Measurements from ENCODE around the gene TMEM178A.
"Not testable (repeated sequence)": the region's sequence is repeated elsewhere in the genome, so short reads cannot be mapped to it uniquely, and the experiment has no call there.

The TMEM178A gene

GRCh38 chr2:39649511-39649910, 16.2 kb upstream of the TMEM178A start:
- DNase-seq = no peak

- DNase-seq = no peak
These were observed 15.2 kb upstream of the TMEM178A start for GRCh38 chr2:39650468-39650867.

DNA sequence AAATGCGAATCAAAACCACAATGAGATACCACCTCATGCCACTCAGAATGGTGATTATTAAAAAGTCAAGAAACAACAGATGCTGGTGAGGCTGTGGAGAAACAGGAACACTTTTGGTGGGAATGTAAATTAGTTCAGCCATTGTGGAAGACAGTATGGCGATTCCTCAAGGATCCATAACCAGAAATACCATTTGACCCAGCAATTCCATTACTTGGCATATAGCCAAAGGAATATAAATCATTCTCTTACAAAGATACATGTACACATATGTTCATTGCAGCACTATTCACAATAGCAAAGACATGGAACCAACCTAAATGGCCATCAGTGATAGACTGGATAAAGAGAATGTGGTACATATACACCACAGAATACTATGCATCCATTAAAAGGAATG, 9.5 kb upstream of the TMEM178A start:
- not testable (repeated sequence) for DNase-seq

- no peak for DNase-seq
These were observed 8.3 kb upstream of the TMEM178A start for GRCh38 chr2:39657287-39657937.

GRCh38 chr2:39658371-39658770, 7.3 kb upstream of the TMEM178A start:
- DNase-seq = no peak

DNA sequence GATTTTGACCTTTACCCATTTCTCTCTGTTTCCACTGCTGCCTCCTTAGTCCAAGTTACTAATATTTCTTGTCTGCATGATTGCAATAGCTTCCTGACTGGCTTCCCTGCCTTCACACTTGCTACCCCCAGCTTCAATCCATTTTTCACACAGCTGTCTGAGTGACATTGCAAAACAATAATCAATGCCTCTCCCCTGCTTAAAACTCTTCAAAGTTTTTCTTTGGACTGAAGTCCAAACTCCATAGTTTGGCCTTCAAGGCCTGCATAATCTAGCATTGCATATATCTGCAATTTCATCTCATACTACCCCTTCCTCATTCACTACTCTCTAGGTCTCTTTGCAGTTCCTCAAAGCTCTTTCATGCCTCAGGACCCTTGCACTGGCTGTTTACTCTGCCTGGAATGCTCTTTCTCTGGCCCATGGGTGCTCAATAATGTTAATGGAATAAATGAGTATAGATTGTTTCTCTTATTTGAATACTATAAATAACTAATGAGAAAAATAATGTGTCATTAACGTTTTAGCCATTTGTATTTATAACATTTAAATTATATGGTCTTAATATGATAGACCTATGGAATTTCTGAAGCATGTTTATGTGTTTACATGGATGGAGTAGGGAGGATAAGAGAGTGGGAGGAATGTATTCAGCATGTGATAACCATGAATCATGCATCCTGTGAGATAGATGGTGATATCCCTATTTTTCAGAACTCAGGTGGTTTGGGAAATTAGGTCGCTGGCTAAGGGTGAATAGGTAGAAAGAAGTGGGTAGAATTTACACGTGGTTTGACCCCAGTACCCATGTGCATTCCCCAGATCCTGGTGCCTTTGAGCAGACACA, 5.7 kb upstream of the TMEM178A start:
- no peak for DNase-seq

GRCh38 chr2:39660612-39661236, 5.0 kb upstream of the TMEM178A start:
- no peak for DNase-seq

GRCh38 chr2:39661826-39662225, 3.9 kb upstream of the TMEM178A start:
- no peak for DNase-seq

DNA sequence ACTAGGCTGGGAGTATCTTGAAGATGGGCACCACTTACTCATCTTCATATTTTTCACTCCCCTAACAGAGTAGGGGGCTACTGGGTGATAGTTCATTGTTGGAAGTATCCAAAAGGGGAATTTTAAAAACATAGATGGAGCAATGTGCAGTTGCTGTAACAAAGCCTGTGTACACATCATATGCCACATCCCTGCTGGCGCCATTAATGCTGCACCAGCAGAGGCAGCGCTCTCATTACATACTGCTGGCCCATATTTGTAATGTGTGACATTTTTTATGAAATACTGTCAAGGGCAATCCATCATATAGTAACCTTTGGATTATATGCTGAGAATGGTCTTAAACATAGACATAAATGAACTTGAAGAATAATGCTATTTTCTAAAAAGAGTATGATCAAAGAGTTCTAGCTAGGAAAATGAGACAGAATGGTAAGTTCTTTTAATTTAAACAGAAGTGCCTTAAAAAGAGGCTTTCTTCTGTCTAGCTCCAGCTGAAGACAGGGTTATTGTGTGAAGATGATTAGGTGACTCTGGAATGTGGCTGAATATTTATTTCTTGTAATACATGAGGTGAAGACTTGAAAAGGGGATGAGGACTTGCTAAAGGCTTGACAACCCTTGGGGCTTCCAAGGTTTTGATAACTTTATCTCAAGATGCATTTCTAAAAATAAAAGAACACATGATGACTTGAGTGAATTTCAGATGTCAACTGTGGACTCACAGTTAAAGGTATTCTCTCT, 2.4 kb upstream of the TMEM178A start:
- no peak for DNase-seq

DNA sequence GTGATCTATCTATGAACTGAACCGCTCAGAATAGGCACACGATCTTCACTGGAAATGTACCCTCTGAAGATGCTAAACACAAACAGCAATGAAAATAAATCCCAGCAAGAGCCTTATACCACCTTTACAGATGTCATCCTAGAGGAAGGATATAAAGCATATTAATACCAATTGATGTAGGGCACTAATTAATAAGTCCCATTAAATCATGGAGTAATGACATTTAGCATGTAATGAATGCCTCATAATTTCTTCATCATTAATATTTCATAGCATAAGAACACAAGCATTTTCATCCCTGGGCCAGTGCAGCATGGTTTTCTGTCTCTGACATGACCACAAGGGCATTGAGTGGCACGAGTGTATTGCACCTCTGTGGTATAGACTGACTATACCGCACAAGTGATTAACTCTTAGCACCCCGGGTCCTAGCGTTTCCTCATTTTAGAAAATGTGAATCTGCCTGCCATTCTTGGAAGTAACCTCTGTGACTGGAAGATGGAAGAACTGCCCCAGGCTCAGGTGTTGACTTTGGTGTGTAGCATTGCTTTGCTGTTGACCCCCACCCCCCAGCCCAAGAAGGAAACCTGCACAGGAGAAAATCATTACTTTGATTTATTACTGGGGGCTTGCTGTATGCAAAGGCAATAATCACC, 1.4 kb upstream of the TMEM178A start:
- no peak for DNase-seq

- no peak for DNase-seq
These were observed 677 bp upstream of the TMEM178A start for GRCh38 chr2:39664888-39665591.

- no peak for DNase-seq
These were observed 879 bp downstream of the TMEM178A start for GRCh38 chr2:39666491-39667101.

- no peak for DNase-seq
These were observed 1.6 kb downstream of the TMEM178A start for GRCh38 chr2:39667104-39667885.

DNA sequence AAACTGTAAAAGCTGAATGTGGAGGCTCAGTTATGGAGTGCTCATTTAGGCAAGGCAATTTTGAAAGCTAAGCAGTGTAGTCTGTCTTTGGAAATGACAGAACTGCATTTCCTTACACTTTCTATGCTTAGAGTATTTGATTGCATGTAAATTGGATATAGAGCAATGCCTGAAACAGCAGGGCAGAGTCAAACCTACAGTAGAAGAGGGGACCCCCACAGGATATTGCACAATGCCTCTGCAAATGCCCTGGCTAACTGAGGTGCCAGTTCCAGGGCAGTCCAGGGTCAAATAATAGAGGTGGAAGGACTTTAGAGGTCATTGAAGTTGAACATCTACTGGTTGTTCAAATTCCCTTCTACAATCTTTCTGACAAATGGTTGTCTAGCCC, 2.2 kb downstream of the TMEM178A start:
- no peak for DNase-seq

- DNase-seq = no peak
These were observed 2.9 kb downstream of the TMEM178A start for GRCh38 chr2:39668576-39669080.

GRCh38 chr2:39671604-39672003, 5.9 kb downstream of the TMEM178A start:
- DNase-seq = no peak

DNA sequence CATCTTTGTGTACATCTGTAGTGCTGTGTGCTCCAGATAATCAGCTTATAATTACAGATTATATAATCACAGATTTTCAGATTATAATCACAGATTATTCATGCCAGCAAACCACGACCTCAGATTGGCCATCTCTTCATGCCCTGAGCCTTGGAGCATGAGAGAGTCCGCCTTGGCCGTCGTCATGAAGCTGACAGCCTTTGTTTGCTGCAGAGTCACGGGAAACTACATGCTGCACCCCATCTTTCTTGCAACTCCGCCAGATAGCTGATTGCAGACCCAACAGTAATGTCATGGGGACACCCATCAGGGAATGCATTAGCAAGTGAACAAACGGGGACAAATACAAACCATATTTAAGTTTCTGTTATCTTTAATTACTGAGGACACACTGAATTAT, 7.3 kb downstream of the TMEM178A start:
- no peak for DNase-seq

DNA sequence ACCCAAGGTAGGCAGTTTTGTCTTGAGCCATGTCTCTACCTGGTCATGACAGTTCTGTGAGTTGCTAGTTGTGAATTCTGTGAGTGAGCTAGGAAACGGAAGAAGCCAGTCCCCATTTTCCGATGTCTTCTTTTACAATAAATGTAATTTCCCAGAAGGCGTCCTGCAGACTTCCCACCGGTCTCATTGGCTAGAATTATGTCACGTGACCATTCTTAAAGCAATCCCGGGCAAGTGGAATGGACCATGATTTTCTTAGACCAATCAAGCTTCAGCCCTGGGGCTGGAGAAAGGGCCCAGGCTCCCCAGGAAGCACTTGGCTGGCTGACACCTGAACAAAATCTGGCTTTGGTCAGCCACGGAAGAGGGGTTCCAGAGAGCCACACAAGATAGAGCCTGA, 10.6 kb downstream of the TMEM178A start:
- no peak for DNase-seq

DNA sequence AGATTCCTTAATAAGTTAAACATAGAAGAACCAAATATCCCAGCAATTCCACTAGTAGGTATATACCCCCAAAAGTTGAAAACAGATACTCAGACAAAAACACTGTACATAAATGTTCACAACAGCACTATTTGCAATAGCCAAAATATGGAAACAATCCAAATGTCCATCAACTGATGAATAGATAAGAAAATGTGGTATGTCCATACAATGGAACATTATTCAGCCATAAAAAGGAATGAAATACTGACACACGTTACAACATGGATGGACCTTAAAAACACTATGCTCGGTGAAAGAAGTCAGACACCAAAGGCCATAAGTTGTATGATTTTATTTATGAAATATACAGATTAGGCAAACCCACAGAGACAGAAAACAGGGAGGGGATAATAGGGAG, 12.5 kb downstream of the TMEM178A start:
- DNase-seq = no peak

DNA sequence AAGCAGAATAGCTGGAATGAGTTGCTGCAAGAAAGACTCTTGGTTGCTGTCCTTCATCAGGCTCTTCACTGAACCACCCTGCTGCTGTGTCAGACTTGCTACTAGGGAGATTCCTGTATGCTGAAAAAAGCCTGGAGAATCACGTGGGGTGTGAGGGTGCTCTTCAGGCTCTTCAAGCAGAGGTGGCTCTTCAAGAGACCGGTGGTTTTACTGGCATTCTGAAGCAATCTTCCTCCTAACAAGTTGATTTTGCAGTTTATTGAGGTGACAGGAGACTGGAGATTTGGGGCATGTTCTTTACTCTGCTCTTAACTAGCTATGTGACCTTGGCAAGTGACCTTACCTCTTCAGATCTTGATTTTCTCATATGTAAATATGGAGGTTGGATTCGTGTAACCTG, 14.1 kb downstream of the TMEM178A start:
- no peak for DNase-seq

All from CD4-positive, alpha-beta T cell treated with Interleukin-6 for 4 hours (primary cell).